Erythroblast (primary cell): ENCODE data around the gene BRD1.

ENCODE experiments used
- GATA1 ChIP-seq: IDR thresholded peaks from 2 replicates; pipeline ENCODE4 v1.6.1; 2011; ENCODE audit warnings: low read depth, mild to moderate bottlenecking, control low read depth, low read length, moderate library complexity
- POLR2A ChIP-seq: IDR thresholded peaks from 2 replicates; pipeline ENCODE4 v1.6.1; 2011; ENCODE audit warnings: mild to moderate bottlenecking, low read length

DNA sequence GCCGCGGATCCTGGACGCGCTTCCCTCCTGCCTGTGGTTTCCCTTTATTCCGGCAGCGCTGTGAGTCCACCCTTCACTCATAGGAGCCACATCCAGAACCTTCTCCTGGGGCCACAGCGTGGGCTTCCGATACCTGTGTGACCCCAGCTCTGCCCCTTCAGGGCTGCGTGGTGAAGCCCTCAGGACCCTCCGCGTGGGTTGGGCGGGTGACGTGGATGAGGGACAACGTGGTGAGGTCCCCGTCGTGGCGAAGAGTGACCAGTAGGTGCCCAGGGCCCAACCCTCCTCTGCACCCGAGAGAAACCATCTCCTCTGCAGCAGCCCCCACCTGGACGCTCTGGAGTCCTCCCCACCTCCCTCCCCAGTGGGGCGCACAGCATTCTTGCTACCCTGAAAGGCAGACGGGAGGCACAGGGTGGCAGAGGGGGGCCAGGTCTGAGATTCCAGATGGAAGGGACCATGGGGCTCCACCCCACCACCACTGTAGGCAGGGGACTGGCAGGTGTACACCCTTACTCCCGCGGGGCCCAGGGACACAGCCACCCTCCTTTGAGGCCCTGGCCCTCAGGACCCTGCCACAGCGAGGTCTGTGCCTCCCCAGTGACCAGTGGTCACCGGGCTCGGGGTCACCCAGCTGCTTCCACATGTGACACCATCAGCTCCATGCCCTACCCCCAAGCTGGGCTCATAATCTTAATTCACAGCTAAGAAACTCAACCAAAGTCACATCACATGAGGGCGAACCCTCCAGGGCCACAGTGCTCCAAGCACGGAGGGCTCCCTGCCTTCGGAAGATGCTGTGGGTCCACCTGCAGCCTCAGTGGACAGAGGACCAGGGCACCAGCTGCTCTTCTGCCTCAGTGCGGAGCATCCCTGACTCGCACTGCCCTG is 22.6 kb upstream of the BRD1 start:
- no peak for TF ChIP-seq POLR2A
- no peak for TF ChIP-seq GATA1
